ENCODE data around the gene ISG15.
"Not testable (repeated sequence)": the region's sequence is repeated elsewhere in the genome, so short reads cannot be mapped to it uniquely, and the experiment has no call there.

The ISG15 gene

GRCh38 chr1:1012736-1013104 is 577 bp upstream of the ISG15 start:
- not testable (repeated sequence) for H3K23ac ChIP-seq (ENCODE audit: low read length in 2 of 2); H3K4ac ChIP-seq (ENCODE audit: low read depth in 1 of 2, low read length in 2 of 2); DNase-seq; H2AK5ac ChIP-seq (ENCODE audit: low read length, severe bottlenecking); H3K14ac ChIP-seq (ENCODE audit: low read length in 2 of 2); H3K18ac ChIP-seq (ENCODE audit: low read depth in 1 of 2, low read length in 2 of 2); H2AFZ ChIP-seq (ENCODE audit: low read depth, low read length); H3K36me3 ChIP-seq (ENCODE audit: control insufficient read depth in 1 of 2, insufficient read depth in 2 of 2, low read depth in 1 of 2, low read length in 2 of 2); H3K9me3 ChIP-seq (ENCODE audit: control insufficient read depth, low read length); H2BK5ac ChIP-seq (ENCODE audit: low read depth, low read length, poor library complexity, severe bottlenecking); H3K27me3 ChIP-seq (ENCODE audit: control insufficient read depth in 1 of 2, insufficient read depth in 1 of 2, low read length in 2 of 2); H2BK15ac ChIP-seq (ENCODE audit: low read depth, poor library complexity, severe bottlenecking); H4K91ac ChIP-seq (ENCODE audit: low read length)
- peaks cover 17% of the 10 kb centered on the region for H3K79me1 ChIP-seq (replicated peaks; ENCODE audit: low read length, poor library complexity, severe bottlenecking)
- H3K4me2 ChIP-seq (ENCODE audit: low read length, poor library complexity, severe bottlenecking), result peak overlapping the region; percentile 95
- H2BK12ac ChIP-seq (ENCODE audit: low read length in 2 of 2), result peak overlapping the region in 1 of 2 experiments; percentile 3
- peak overlapping the region in 1 of 2 experiments; percentile 98 for H3K4me3 ChIP-seq (ENCODE audit: insufficient read depth in 1 of 2, low read depth in 1 of 2, low read length in 2 of 2)
- H3K4me1 ChIP-seq (ENCODE audit: control insufficient read depth, insufficient read depth, low read depth, low read length), result peaks cover 16% of the 10 kb centered on the region
- H3K9ac ChIP-seq (ENCODE audit: low read length), result peak overlapping the region; percentile 95
- WGBS, result 79% methylated on average over 12 of the region's 13 CpGs
- H4K8ac ChIP-seq (ENCODE audit: low read length), result peak overlapping the region; percentile 35
- peak overlapping the region; percentile 79 for H2BK120ac ChIP-seq (ENCODE audit: low read depth, low read length)
- H3K27ac ChIP-seq (ENCODE audit: low read length, poor library complexity, severe bottlenecking), result peak overlapping the region; percentile 75

- Histone ChIP-seq H3K4me3 (ENCODE audit: insufficient read depth in 1 of 2, low read depth in 1 of 2, low read length in 2 of 2) (peak overlapping the region; percentile 65 to 98), H3K18ac (ENCODE audit: low read depth in 1 of 2, low read length in 2 of 2) (peak overlapping the region; percentile 90 to 98), H3K9ac (ENCODE audit: low read length) (peak overlapping the region; percentile 95), H3K79me1 (replicated peaks; ENCODE audit: low read length, poor library complexity, severe bottlenecking) (peaks cover 17% of the 10 kb centered on the region), H2BK12ac (ENCODE audit: low read length in 2 of 2) (peak overlapping the region; percentile 80 to 96), H3K27me3 (ENCODE audit: control insufficient read depth in 1 of 2, insufficient read depth in 1 of 2, low read length in 2 of 2) (no peaks in the 10 kb centered on the region), H2BK15ac (ENCODE audit: low read depth, poor library complexity, severe bottlenecking) (no peak overlapping the region), H3K9me3 (ENCODE audit: control insufficient read depth, low read length) (no peaks in the 10 kb centered on the region), H2AK5ac (ENCODE audit: low read length, severe bottlenecking) (peak overlapping the region; percentile 25), H3K4me2 (ENCODE audit: low read length, poor library complexity, severe bottlenecking) (peak overlapping the region; percentile 95), H2BK5ac (ENCODE audit: low read depth, low read length, poor library complexity, severe bottlenecking) (no peak overlapping the region), H3K14ac (ENCODE audit: low read length in 2 of 2) (peak overlapping the region in 1 of 2 experiments; percentile 96), H2BK120ac (ENCODE audit: low read depth, low read length) (no peak overlapping the region), H2AFZ (ENCODE audit: low read depth, low read length) (peak overlapping the region; percentile 48), H3K36me3 (ENCODE audit: control insufficient read depth in 1 of 2, insufficient read depth in 2 of 2, low read depth in 1 of 2, low read length in 2 of 2) (peaks cover 0 to 5% of the 10 kb centered on the region in 2 experiments), H3K27ac (ENCODE audit: low read length, poor library complexity, severe bottlenecking) (no peak overlapping the region), H3K4me1 (ENCODE audit: control insufficient read depth, insufficient read depth, low read depth, low read length) (peaks cover 19% of the 10 kb centered on the region), H4K8ac (ENCODE audit: low read length) (peak overlapping the region; percentile 98), H3K23ac (ENCODE audit: low read length in 2 of 2) (peak overlapping the region in 1 of 2 experiments; percentile 92), H3K4ac (ENCODE audit: low read depth in 1 of 2, low read length in 2 of 2) (peak overlapping the region; percentile 88 to 95), H4K91ac (ENCODE audit: low read length) (peak overlapping the region; percentile 99)
- peak; percentile 14 for DNase-seq
- 80% methylated on average over 40 of the region's 41 CpGs for WGBS
Observed at GRCh38 chr1:1013922-1014648, 788 bp downstream of the ISG15 start.

- Histone ChIP-seq H2BK5ac (ENCODE audit: low read depth, low read length, poor library complexity, severe bottlenecking) (no peak overlapping the region), H3K9me3 (ENCODE audit: control insufficient read depth, low read length) (no peaks in the 10 kb centered on the region), H2AFZ (ENCODE audit: low read depth, low read length) (no peak overlapping the region), H3K4ac (ENCODE audit: low read depth in 1 of 2, low read length in 2 of 2) (no peak overlapping the region), H3K36me3 (ENCODE audit: control insufficient read depth in 1 of 2, insufficient read depth in 2 of 2, low read depth in 1 of 2, low read length in 2 of 2) (peaks cover 0 to 5% of the 10 kb centered on the region in 2 experiments), H3K4me1 (ENCODE audit: control insufficient read depth, insufficient read depth, low read depth, low read length) (peaks cover 20% of the 10 kb centered on the region), H3K18ac (ENCODE audit: low read depth in 1 of 2, low read length in 2 of 2) (no peak overlapping the region), H2BK120ac (ENCODE audit: low read depth, low read length) (no peak overlapping the region), H3K4me3 (ENCODE audit: insufficient read depth in 1 of 2, low read depth in 1 of 2, low read length in 2 of 2) (peak overlapping the region in 1 of 2 experiments; percentile 98), H2BK12ac (ENCODE audit: low read length in 2 of 2) (peak overlapping the region in 1 of 2 experiments; percentile 25), H4K91ac (ENCODE audit: low read length) (peak overlapping the region; percentile 67), H2BK15ac (ENCODE audit: low read depth, poor library complexity, severe bottlenecking) (peak overlapping the region; percentile 23), H2AK5ac (ENCODE audit: low read length, severe bottlenecking) (peak overlapping the region; percentile 58), H3K23ac (ENCODE audit: low read length in 2 of 2) (peak overlapping the region in 1 of 2 experiments; percentile 89), H3K4me2 (ENCODE audit: low read length, poor library complexity, severe bottlenecking) (no peak overlapping the region), H4K8ac (ENCODE audit: low read length) (peak overlapping the region; percentile 63), H3K14ac (ENCODE audit: low read length in 2 of 2) (peak overlapping the region in 1 of 2 experiments; percentile 65), H3K27me3 (ENCODE audit: control insufficient read depth in 1 of 2, insufficient read depth in 1 of 2, low read length in 2 of 2) (no peaks in the 10 kb centered on the region), H3K27ac (ENCODE audit: low read length, poor library complexity, severe bottlenecking) (no peak overlapping the region), H3K9ac (ENCODE audit: low read length) (peak overlapping the region; percentile 95), H3K79me1 (replicated peaks; ENCODE audit: low read length, poor library complexity, severe bottlenecking) (peaks cover 17% of the 10 kb centered on the region)
- 87% methylated on average over 20 of the region's 20 CpGs for WGBS
- DNase-seq, result no peak
Observed at GRCh38 chr1:1014799-1015681, 1.7 kb downstream of the ISG15 start.
